Right lobe of liver (tissue), 6 donors: ENCODE measurements around the gene OPCML. TPM values are rescaled to one million over a fixed set of nuclear protein-coding genes. Genes with fewer than 3 reads are reported as not detected.

Experiments
- ATAC-seq, 4 donors: fragments of 200-7000 bp; cut with Tn5 transposase; one replicate each; pipeline ENCODE4 v1.9.1; 2020; ENCODE audit warnings: mild to moderate bottlenecking in 4 of 4, moderate library complexity in 4 of 4
- DNase-seq, 3 donors: peaks; one replicate each; pipeline ENCODE4 v3.0.0-alpha.2; 2020
- H3K27ac ChIP-seq, 3 donors: fragments of 200-600 bp; one replicate each; pipeline ENCODE4 v1.8.0; 2022
- H3K27me3 ChIP-seq, 2 donors: fragments of 200-600 bp; one replicate each; pipeline ENCODE4 v1.8.0; 2022
- H3K36me3 ChIP-seq, 4 donors: fragments of 200-600 bp; sonication (generic) in 1 of 4; one replicate each; pipeline versions ENCODE4 v1.5.1 to v1.8.0; 2017 to 2022; ENCODE audit warnings: control low read depth in 1 of 4
- H3K4me1 ChIP-seq, 4 donors: fragments of 200-600 bp; sonication (generic) in 1 of 4; one replicate each; pipeline versions ENCODE4 v1.5.1 to v1.8.0; 2017 to 2022; ENCODE audit warnings: control low read depth in 1 of 4
- H3K4me3 ChIP-seq, 3 donors: fragments of 200-600 bp; one replicate each; pipeline ENCODE4 v1.8.0; 2022
- H3K9me3 ChIP-seq, 4 donors: fragments of 200-600 bp; sonication (generic) in 1 of 4; one replicate each; pipeline versions ENCODE4 v1.5.1 to v1.8.0; 2017 to 2022; ENCODE audit warnings: control low read depth in 1 of 4
- CTCF ChIP-seq, 4 donors: fragments of 200-600 bp in 3 of 4; fragments of 450-650 bp in 1 of 4; IDR thresholded peaks; one replicate each; pipeline versions ENCODE4 v1.5.1 to v1.8.0; 2016 to 2022; ENCODE audit warnings: antibody characterized with exemption in 4 of 4, mild to moderate bottlenecking in 2 of 4
- POLR2A ChIP-seq: fragments of 450-650 bp; IDR thresholded peaks from one replicate; pipeline ENCODE4 v1.6.1; 2017; ENCODE audit warnings: antibody characterized with exemption, mild to moderate bottlenecking
- WGBS: methylation state at CpG from one replicate; pipeline ENCODE4 v1.1.6; 2018; ENCODE audit warnings: low coverage, low lambda C conversion rate; ENCODE audit not compliant: insufficient coverage; ENCODE audit errors: missing lambda C conversion rate; 5-methylcytosine and 5-hydroxymethylcytosine counted together
- intact Hi-C, 2 donors: fragments of 100-400 bp; cut with DNase I; formaldehyde crosslinking; loops; one replicate each; pipeline versions ENCODE4 v1.11.2 to v1.14.1; 2022
- total RNA-seq, 6 experiments: library from RNA; depleted of rRNA in 2 of 6; stranded (reverse); fragments of >200 nt in 2 of 6; fragmentation: NEBNext Ultra II Directional in 3 of 6; extraction: Animal tissue kit (Norgen Biotek cat#: 25700) in 3 of 6; gene quantifications; one replicate each; pipeline versions ENCODE4 v1.1.0 to v1.2.4, GENCODE V29; 2016 to 2023
- donor health status: DM: no; HTN: yes; CAD: no.
- donor health status: DM: no; HTN: no; CAD: no.
- donor health status: DM: no; HTN: no; CAD: no.
- donor health status: DM: no; HTN: yes; CAD: no.
- donor health status: DM: no; HTN: yes; CAD: no.

Gene OPCML
- total RNA-seq, 6 experiments from 2014 or later, result 0.11 TPM; not detected in 5

GRCh38 chr11:132814410-132814809, 717.9 kb downstream of the OPCML start:
- Histone ChIP-seq H3K4me1 (no peaks in the 10 kb centered on the region), H3K9me3 (no peaks in the 10 kb centered on the region), H3K36me3 (no peaks in the 10 kb centered on the region), H3K27ac (no peak overlapping the region), H3K27me3 (no peaks in the 10 kb centered on the region), H3K4me3 (no peak overlapping the region)
- intact Hi-C loops, result no loop called here
- 53% methylated on average over 2 of the region's 2 CpGs for WGBS
- TF ChIP-seq CTCF (IDR thresholded peaks at IDR 0.05) (no peak), POLR2A (no peak)
- ATAC-seq (no peak), DNase-seq (no peak)

GRCh38 chr11:132811649-132812048, 720.7 kb downstream of the OPCML start:
- TF ChIP-seq CTCF (IDR thresholded peaks at IDR 0.05) (no peak), POLR2A (no peak)
- intact Hi-C loops, result no loop called here
- Histone ChIP-seq H3K9me3 (no peaks in the 10 kb centered on the region), H3K27me3 (no peaks in the 10 kb centered on the region), H3K4me3 (no peak overlapping the region), H3K4me1 (no peaks in the 10 kb centered on the region), H3K27ac (no peak overlapping the region), H3K36me3 (no peaks in the 10 kb centered on the region)
- 74% methylated on average over 4 of the region's 6 CpGs for WGBS
- no peak for DNase-seq
- no peak for ATAC-seq

GRCh38 chr11:132809070-132809469, 723.2 kb downstream of the OPCML start:
- Histone ChIP-seq H3K27me3 (no peaks in the 10 kb centered on the region), H3K4me3 (no peak overlapping the region), H3K27ac (no peak overlapping the region), H3K4me1 (no peaks in the 10 kb centered on the region), H3K36me3 (no peaks in the 10 kb centered on the region), H3K9me3 (no peaks in the 10 kb centered on the region)
- WGBS, result 45% methylated on average over 6 of the region's 6 CpGs
- TF ChIP-seq POLR2A (no peak), CTCF (IDR thresholded peaks at IDR 0.05) (no peak)
- intact Hi-C loops, result no loop called here
- DNase-seq, result no peak
- no peak for ATAC-seq

GRCh38 chr11:132804258-132804657, 728.0 kb downstream of the OPCML start:
- 72% methylated on average over 3 of the region's 4 CpGs for WGBS
- intact Hi-C loops, result no loop called here
- H3K4me3 ChIP-seq, result no peak overlapping the region

More at GRCh38 chr11:132804258-132804657, 728.0 kb downstream of the OPCML start:
- Histone ChIP-seq H3K4me1 (no peaks in the 10 kb centered on the region), H3K36me3 (no peaks in the 10 kb centered on the region), H3K27ac (no peak overlapping the region), H3K9me3 (peaks cover 0 to 2% (median 0%) of the 10 kb centered on the region in 4 donors), H3K27me3 (no peaks in the 10 kb centered on the region)
- ATAC-seq, result no peak
- no peak for DNase-seq
- TF ChIP-seq POLR2A (no peak), CTCF (IDR thresholded peaks at IDR 0.05) (no peak)
